BLaER1 (cell line): Measurements from ENCODE around the gene ETV6.

Experiments used
- H3K27ac ChIP-seq: shearing (Covaris generic); formaldehyde crosslinking; 2 replicates; pipeline ENCODE4 v1.8.1; 2022
- H3K27me3 ChIP-seq: shearing (Covaris generic); formaldehyde crosslinking; 2 replicates; pipeline ENCODE4 v1.8.1; 2022
- H3K36me3 ChIP-seq: shearing (Covaris generic); formaldehyde crosslinking; 2 replicates; pipeline ENCODE4 v1.8.1; 2022
- H3K4me1 ChIP-seq: shearing (Covaris generic); formaldehyde crosslinking; 2 replicates; pipeline ENCODE4 v1.8.1; 2022
- H3K4me2 ChIP-seq: shearing (Covaris generic); formaldehyde crosslinking; 2 replicates; pipeline ENCODE4 v1.8.1; 2022
- H3K4me3 ChIP-seq: shearing (Covaris generic); formaldehyde crosslinking; 2 replicates; pipeline ENCODE4 v1.8.1; 2022
- H3K9ac ChIP-seq: shearing (Covaris generic); formaldehyde crosslinking; 2 replicates; pipeline ENCODE4 v1.8.1; 2022
- H3K9me3 ChIP-seq: shearing (Covaris generic); formaldehyde crosslinking; 2 replicates; pipeline ENCODE4 v1.8.1; 2022
- H4K20me1 ChIP-seq: shearing (Covaris generic); formaldehyde crosslinking; 2 replicates; pipeline ENCODE4 v1.8.1; 2022
- Cebpa-rat ChIP-seq: shearing (Covaris generic); IDR thresholded peaks from 2 replicates; pipeline ENCODE4 v1.8.1; 2022

Gene ETV6

DNA sequence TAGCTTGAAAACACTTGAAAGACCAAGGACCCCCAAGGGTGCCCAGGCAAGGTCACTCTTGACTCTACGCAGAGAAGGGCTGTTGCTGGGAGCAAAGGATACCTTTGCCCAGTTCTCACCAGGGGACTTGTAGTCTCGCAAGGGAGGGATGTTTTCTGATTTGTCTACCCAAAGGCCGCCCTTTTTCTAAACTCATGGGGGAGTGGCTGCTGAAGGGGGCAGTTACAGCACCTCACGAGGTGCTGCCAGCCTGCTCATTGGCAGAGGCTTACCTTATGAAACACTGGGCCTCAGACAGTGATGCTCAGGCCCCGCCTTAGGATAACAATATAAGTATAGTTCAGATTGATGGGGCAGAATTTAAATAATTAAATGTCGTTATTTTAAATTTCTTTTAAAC, 107.0 kb downstream of the ETV6 start:
- TF ChIP-seq Cebpa-rat: no peak

GRCh38 chr12:11757095-11757494, 107.6 kb downstream of the ETV6 start:
- Histone ChIP-seq H3K27ac (no peak overlapping the region), H3K9me3 (no peaks in the 10 kb centered on the region), H3K4me1 (peaks cover 43% of the 10 kb centered on the region), H3K4me3 (no peak overlapping the region), H3K4me2 (no peak overlapping the region; the same call in 1 of the 2 replicates), H3K9ac (no peak overlapping the region), H3K36me3 (peaks cover 69% of the 10 kb centered on the region), H4K20me1 (no peaks in the 10 kb centered on the region), H3K27me3 (no peaks in the 10 kb centered on the region)
- TF ChIP-seq Cebpa-rat: no peak

More for the DNA sequence above, 107.0 kb downstream of the ETV6 start:
- peaks cover 63% of the 10 kb centered on the region for H3K36me3 ChIP-seq
- peaks cover 43% of the 10 kb centered on the region for H3K4me1 ChIP-seq
- no peak overlapping the region for H3K4me3 ChIP-seq
- H3K27me3 ChIP-seq: no peaks in the 10 kb centered on the region
- H3K4me2 ChIP-seq: no peak overlapping the region
- H3K9me3 ChIP-seq: no peaks in the 10 kb centered on the region
- no peak overlapping the region for H3K27ac ChIP-seq
- no peaks in the 10 kb centered on the region for H4K20me1 ChIP-seq
- H3K9ac ChIP-seq: no peak overlapping the region

- peak overlapping the region; percentile 68 for H3K27ac ChIP-seq
These were observed 108.1 kb downstream of the ETV6 start for GRCh38 chr12:11757531-11757930.

GRCh38 chr12:11758087-11758486, 108.6 kb downstream of the ETV6 start:
- Histone ChIP-seq H3K4me2 (peak overlapping the region; percentile 67), H3K27me3 (no peaks in the 10 kb centered on the region), H3K4me1 (peaks cover 43% of the 10 kb centered on the region), H3K36me3 (peaks cover 77% of the 10 kb centered on the region), H3K9me3 (no peaks in the 10 kb centered on the region), H4K20me1 (no peaks in the 10 kb centered on the region), H3K9ac (peak overlapping the region; percentile 39), H3K4me3 (no peak overlapping the region), H3K27ac (peak overlapping the region; percentile 68)
- no peak for TF ChIP-seq Cebpa-rat

More at GRCh38 chr12:11757531-11757930, 108.1 kb downstream of the ETV6 start:
- no peak for TF ChIP-seq Cebpa-rat
- Histone ChIP-seq H4K20me1 (no peaks in the 10 kb centered on the region), H3K4me2 (peak overlapping the region; percentile 67), H3K4me3 (no peak overlapping the region), H3K9ac (peak overlapping the region; percentile 39; the same call in 1 of the 2 replicates), H3K36me3 (peaks cover 73% of the 10 kb centered on the region), H3K4me1 (peaks cover 43% of the 10 kb centered on the region), H3K27me3 (no peaks in the 10 kb centered on the region), H3K9me3 (no peaks in the 10 kb centered on the region)

GRCh38 chr12:11758510-11759493, 109.3 kb downstream of the ETV6 start:
- peak overlapping the region; percentile 39 for H3K9ac ChIP-seq
- no peaks in the 10 kb centered on the region for H3K27me3 ChIP-seq
- no peaks in the 10 kb centered on the region for H4K20me1 ChIP-seq
- H3K27ac ChIP-seq: peak overlapping the region; percentile 68
- peaks cover 71% of the 10 kb centered on the region for H3K36me3 ChIP-seq
- TF ChIP-seq Cebpa-rat: no peak
- peaks cover 45% of the 10 kb centered on the region for H3K4me1 ChIP-seq
- peak overlapping the region; percentile 67 for H3K4me2 ChIP-seq
- H3K9me3 ChIP-seq: no peaks in the 10 kb centered on the region
- H3K4me3 ChIP-seq: no peak overlapping the region

DNA sequence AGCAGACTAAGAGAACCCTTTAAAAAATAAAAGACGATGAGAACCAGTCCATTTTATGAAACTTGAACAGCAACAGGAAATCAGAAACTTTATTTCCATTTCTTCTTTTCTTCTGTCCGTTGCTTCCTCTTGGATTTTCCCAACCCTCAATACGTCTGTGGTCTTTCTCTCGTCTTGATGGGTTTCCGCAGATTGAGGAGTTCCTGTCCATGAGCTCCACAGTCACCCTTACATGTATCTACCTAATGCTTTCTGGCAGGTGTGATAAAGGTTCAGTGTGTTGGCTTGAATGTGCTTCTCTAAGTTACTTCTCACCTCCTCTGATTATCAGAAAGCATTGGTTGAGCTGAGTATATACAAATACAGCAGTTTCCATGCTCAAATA, 110.0 kb downstream of the ETV6 start:
- peak overlapping the region; percentile 67 for H3K4me2 ChIP-seq
- no peak overlapping the region for H3K4me3 ChIP-seq
- TF ChIP-seq Cebpa-rat: no peak

GRCh38 chr12:11759899-11760298, 110.4 kb downstream of the ETV6 start:
- H3K4me2 ChIP-seq: no peak overlapping the region

More for the DNA sequence above, 110.0 kb downstream of the ETV6 start:
- Histone ChIP-seq H3K9ac (no peak overlapping the region), H3K27me3 (no peaks in the 10 kb centered on the region), H3K9me3 (no peaks in the 10 kb centered on the region), H4K20me1 (no peaks in the 10 kb centered on the region), H3K36me3 (peaks cover 68% of the 10 kb centered on the region), H3K4me1 (peaks cover 50% of the 10 kb centered on the region), H3K27ac (peak overlapping the region; percentile 68)

DNA sequence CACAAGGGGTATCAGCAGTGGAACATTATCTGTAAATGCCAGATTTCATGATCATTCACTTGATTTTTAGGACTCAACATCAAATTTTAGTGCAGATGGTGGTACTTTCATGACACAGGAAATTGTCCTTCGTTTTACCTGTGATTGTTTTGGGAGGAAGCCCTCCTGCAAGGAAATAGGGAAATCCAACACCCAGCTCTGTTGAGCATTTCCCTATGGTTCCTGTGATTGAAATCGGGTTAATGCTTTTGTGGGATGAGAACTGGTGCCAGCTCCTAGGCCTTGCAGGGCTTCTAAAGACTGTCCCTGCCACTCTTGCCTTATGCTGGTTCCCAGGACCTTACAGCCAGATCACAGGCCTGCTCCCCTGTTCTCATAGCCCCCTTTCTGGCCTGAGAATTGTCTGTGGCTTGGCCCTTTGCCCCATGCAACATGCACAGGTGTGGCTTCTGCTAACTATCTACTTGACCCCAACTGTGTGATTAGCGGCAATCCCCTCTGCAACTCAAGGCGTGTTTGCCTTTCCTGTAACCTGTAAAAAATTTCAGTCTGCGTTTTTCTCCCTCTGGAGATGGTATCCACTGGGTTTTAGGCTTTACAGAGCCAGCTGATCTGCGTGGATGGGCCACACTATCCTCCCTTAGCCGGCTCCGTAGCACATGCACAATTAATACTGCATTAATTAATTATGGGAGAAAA, 112.5 kb downstream of the ETV6 start:
- no peaks in the 10 kb centered on the region for H3K27me3 ChIP-seq
- no peaks in the 10 kb centered on the region for H4K20me1 ChIP-seq
- no peak overlapping the region for H3K4me3 ChIP-seq
- TF ChIP-seq Cebpa-rat: no peak
- peak overlapping the region; percentile 1; the same call in 1 of the 2 replicates for H3K4me2 ChIP-seq
- H3K36me3 ChIP-seq: peaks cover 43% of the 10 kb centered on the region
- H3K4me1 ChIP-seq: peaks cover 76% of the 10 kb centered on the region
- no peaks in the 10 kb centered on the region for H3K9me3 ChIP-seq
- H3K27ac ChIP-seq: no peak overlapping the region
- H3K9ac ChIP-seq: no peak overlapping the region

More at GRCh38 chr12:11759899-11760298, 110.4 kb downstream of the ETV6 start:
- Histone ChIP-seq H3K9ac (no peak overlapping the region), H3K4me1 (peaks cover 54% of the 10 kb centered on the region), H3K27ac (no peak overlapping the region), H3K36me3 (peaks cover 64% of the 10 kb centered on the region), H3K4me3 (no peak overlapping the region), H3K9me3 (no peaks in the 10 kb centered on the region), H4K20me1 (no peaks in the 10 kb centered on the region), H3K27me3 (no peaks in the 10 kb centered on the region)
- TF ChIP-seq Cebpa-rat: no peak

GRCh38 chr12:11762723-11763326, 113.4 kb downstream of the ETV6 start:
- 0 out of 2 replicates have a peak overlapping the region, but pooled peaks have one; percentile 1 for H3K4me2 ChIP-seq
- H3K4me1 ChIP-seq: peaks cover 79% of the 10 kb centered on the region
- H4K20me1 ChIP-seq: no peaks in the 10 kb centered on the region
- H3K9ac ChIP-seq: no peak overlapping the region
- no peaks in the 10 kb centered on the region for H3K27me3 ChIP-seq
- H3K27ac ChIP-seq: no peak overlapping the region
- no peaks in the 10 kb centered on the region for H3K9me3 ChIP-seq
- H3K36me3 ChIP-seq: peaks cover 34% of the 10 kb centered on the region
- no peak overlapping the region for H3K4me3 ChIP-seq
- TF ChIP-seq Cebpa-rat: no peak
